Measurements from ENCODE around the gene MOGAT2. TPM values are rescaled to one million over a fixed set of nuclear protein-coding genes. Genes with fewer than 3 reads are reported as not detected.
A peak's percentile ranks its signal among the peaks of the same experiment; 100 is the strongest.

MOGAT2 gene
- total and polyA plus RNA-seq, 2 of the 13 experiments (the other 11 are each of a cell fraction or from before 2014, with no cell fraction given), result 27.2 to 27.8 TPM

DNA sequence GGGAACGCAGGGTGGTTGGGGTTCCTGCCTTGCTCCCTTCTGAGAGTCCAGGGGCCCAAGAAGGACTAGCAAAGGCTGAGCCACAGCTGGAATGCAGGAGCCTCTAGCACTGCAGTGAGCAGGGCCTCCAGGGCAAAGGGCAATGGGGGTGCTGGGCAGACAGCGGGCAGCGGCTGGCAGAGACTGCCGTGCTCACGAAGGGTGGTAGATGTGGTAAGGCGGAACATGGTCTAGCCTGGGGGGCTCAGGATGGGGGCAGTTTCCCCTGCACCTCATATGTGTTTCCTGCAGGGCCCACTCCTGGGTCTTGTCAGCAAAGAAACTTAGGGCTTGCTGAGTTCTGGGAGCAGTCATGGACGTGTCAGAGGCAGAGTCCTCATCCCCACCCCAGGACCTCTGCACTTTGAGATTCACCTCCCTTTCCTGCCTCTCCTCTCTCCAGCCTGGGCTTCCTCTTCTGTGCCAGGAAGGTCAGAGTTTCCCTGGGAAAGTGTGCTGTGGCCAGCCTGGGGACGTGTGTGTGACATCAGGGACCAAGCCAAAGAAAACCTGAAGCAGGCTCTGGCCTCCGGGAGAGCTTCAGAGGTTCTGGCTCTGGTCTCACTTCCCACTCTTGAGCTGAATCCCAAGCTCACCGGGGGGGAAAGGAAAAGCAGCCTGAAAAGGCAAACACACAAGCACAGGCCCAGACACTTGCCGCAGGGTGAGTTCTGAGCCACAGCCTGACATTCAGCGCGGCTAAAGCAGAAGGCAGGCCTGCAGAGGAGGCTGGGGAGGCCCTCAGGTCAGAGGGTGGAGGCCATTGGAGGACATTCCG lies 4.4 kb downstream of the MOGAT2 start (continued):
- peak; percentile 5; the same call in 1 of the 2 replicates for TF ChIP-seq GFI1 (CRISPR knock-in tag; IDR thresholded peaks at IDR 0.05; ENCODE audit: borderline replicate concordance)
- no peak for TF ChIP-seq ZNF251 (CRISPR knock-in tag; IDR thresholded peaks at IDR 0.05)
- no peak; the same call in 1 of the 2 replicates for TF ChIP-seq ZNF225 (CRISPR knock-in tag; IDR thresholded peaks at IDR 0.05)
- peak; percentile 32; the same call in 1 of the 2 replicates for TF ChIP-seq ELF1 (CRISPR knock-in tag; IDR thresholded peaks at IDR 0.05)
- TF ChIP-seq ZNF746 (CRISPR knock-in tag; IDR thresholded peaks at IDR 0.05), result no peak
- no peak for TF ChIP-seq ZNF790 (CRISPR knock-in tag; IDR thresholded peaks at IDR 0.05; ENCODE audit: borderline replicate concordance)
- no peak for TF ChIP-seq MAZ (IDR thresholded peaks at IDR 0.05; ENCODE audit: borderline replicate concordance, low read depth, low read length)
- peak; percentile 43; the same call in 1 of the 2 replicates for TF ChIP-seq MAZ (CRISPR knock-in tag; IDR thresholded peaks at IDR 0.05; ENCODE audit: low read depth)
- no peak for TF ChIP-seq MTF2 (CRISPR knock-in tag; IDR thresholded peaks at IDR 0.05; ENCODE audit: borderline replicate concordance)
- no peak for TF ChIP-seq HOXA9 (CRISPR knock-in tag; IDR thresholded peaks at IDR 0.05; ENCODE audit: borderline replicate concordance)
- TF ChIP-seq CEBPG (CRISPR knock-in tag; IDR thresholded peaks at IDR 0.05), result 0 out of 2 replicates have a peak, but pooled peaks have one; percentile 37
- TF ChIP-seq ZNF747 (CRISPR knock-in tag; IDR thresholded peaks at IDR 0.05; ENCODE audit: borderline replicate concordance), result no peak
- TF ChIP-seq, protein P1, sequence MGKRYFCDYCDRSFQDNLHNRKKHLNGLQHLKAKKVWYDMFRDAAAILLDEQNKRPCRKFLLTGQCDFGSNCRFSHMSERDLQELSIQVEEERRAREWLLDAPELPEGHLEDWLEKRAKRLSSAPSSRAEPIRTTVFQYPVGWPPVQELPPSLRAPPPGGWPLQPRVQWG (CRISPR knock-in tag; IDR thresholded peaks at IDR 0.05; ENCODE audit: borderline replicate concordance, low read depth), result no peak
- TF ChIP-seq ZFYVE20 (CRISPR knock-in tag; IDR thresholded peaks at IDR 0.05; ENCODE audit: borderline replicate concordance, low read depth), result no peak
- no peak for TF ChIP-seq RNF2 (conservative IDR thresholded peaks at IDR 0.05; ENCODE audit: low read depth)
- no peak for TF ChIP-seq KLF15 (CRISPR knock-in tag; IDR thresholded peaks at IDR 0.05; ENCODE audit: borderline replicate concordance)
- TF ChIP-seq MAFG (CRISPR knock-in tag; IDR thresholded peaks at IDR 0.05), result no peak
- peak; percentile 8; the same call in 1 of the 2 replicates for TF ChIP-seq CBX5 (CRISPR knock-in tag; IDR thresholded peaks at IDR 0.05; ENCODE audit: borderline replicate concordance)
- no peak for TF ChIP-seq SIX4 (CRISPR knock-in tag; IDR thresholded peaks at IDR 0.05)
- TF ChIP-seq KMT2A (CRISPR knock-in tag; IDR thresholded peaks at IDR 0.05), result no peak
- no peak for TF ChIP-seq ZNF672 (CRISPR knock-in tag; IDR thresholded peaks at IDR 0.05)
- no peak for TF ChIP-seq SP2 (CRISPR knock-in tag; IDR thresholded peaks at IDR 0.05)
- peak; percentile 62; the same call in 1 of the 2 replicates for TF ChIP-seq RFXAP (CRISPR knock-in tag; IDR thresholded peaks at IDR 0.05; ENCODE audit: borderline replicate concordance)
- TF ChIP-seq POLR2AphosphoS5 (IDR thresholded peaks at IDR 0.05; ENCODE audit: low read depth, low read length), result peak; percentile 30
- TF ChIP-seq MEF2D (CRISPR knock-in tag; IDR thresholded peaks at IDR 0.05), result no peak; the same call in 1 of the 2 replicates
- peak; percentile 9 for TF ChIP-seq ZNF883 (CRISPR knock-in tag; IDR thresholded peaks at IDR 0.05; ENCODE audit: not compliant biosample characterization)
- TF ChIP-seq SETDB1 (CRISPR knock-in tag; IDR thresholded peaks at IDR 0.05; ENCODE audit: borderline replicate concordance), result no peak
- 0 out of 2 replicates have a peak, but pooled peaks have one; percentile 50 for TF ChIP-seq EED (CRISPR knock-in tag; IDR thresholded peaks at IDR 0.05)
- TF ChIP-seq ATM (IDR thresholded peaks at IDR 0.05; ENCODE audit: borderline replicate concordance), result no peak
- TF ChIP-seq, protein P2, sequence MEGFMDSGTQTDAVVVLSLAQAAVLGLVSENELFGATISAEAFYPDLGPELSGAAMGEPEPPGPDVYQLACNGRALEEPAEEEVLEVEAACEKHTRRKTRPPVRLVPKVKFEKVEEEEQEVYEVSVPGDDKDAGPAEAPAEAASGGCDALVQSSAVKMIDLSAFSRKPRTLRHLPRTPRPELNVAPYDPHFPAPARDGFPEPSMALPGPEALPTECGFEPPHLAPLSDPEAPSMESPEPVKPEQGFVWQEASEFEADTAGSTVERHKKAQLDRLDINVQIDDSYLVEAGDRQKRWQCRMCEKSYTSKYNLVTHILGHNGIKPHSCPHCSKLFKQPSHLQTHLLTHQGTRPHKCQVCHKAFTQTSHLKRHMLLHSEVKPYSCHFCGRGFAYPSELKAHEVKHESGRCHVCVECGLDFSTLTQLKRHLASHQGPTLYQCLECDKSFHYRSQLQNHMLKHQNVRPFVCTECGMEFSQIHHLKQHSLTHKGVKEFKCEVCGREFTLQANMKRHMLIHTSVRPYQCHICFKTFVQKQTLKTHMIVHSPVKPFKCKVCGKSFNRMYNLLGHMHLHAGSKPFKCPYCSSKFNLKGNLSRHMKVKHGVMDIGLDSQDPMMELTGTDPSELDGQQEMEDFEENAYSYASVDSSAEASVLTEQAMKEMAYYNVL (CRISPR knock-in tag; IDR thresholded peaks at IDR 0.05; ENCODE audit: borderline replicate concordance), result peak; percentile 93
- TF ChIP-seq ZNF768 (CRISPR knock-in tag; IDR thresholded peaks at IDR 0.05), result peak; percentile 47; the same call in 1 of the 2 replicates
